Hematopoietic multipotent progenitor cell treated with erythropoietin and hydrocortisone succinate and interleukin-3 and kit ligand, for 17 days (in vitro differentiated cells): ENCODE measurements around the gene MLEC.
A peak's percentile ranks its signal among the peaks of the same experiment; 100 is the strongest.

Experiments used
- DNase-seq: peaks from one replicate; pipeline ENCODE4 v3.0.0-alpha.2; 2015; ENCODE audit warnings: low spot score

MLEC gene

GRCh38 chr12:120693848-120694247, 6.9 kb downstream of the MLEC start:
- no peak for DNase-seq

- no peak for DNase-seq
Measured at GRCh38 chr12:120696626-120697025, 9.7 kb downstream of the MLEC start.

GRCh38 chr12:120697344-120697743, 10.4 kb downstream of the MLEC start:
- DNase-seq, result no peak

GRCh38 chr12:120698665-120699064, 11.7 kb downstream of the MLEC start:
- no peak for DNase-seq

- no peak for DNase-seq
Measured at GRCh38 chr12:120699553-120699952, 12.6 kb downstream of the MLEC start.

GRCh38 chr12:120700886-120701285, 13.9 kb downstream of the MLEC start:
- DNase-seq, result no peak

- no peak for DNase-seq
Measured at GRCh38 chr12:120702637-120703036, 15.7 kb downstream of the MLEC start.

- DNase-seq, result no peak
Measured at GRCh38 chr12:120703311-120703942, 16.5 kb downstream of the MLEC start.

GRCh38 chr12:120705618-120706017, 18.7 kb downstream of the MLEC start:
- no peak for DNase-seq

- DNase-seq, result no peak
Measured at GRCh38 chr12:120706029-120706428, 19.1 kb downstream of the MLEC start.

- no peak for DNase-seq
Measured at GRCh38 chr12:120708651-120709050, 21.7 kb downstream of the MLEC start.

GRCh38 chr12:120710031-120710804, 23.3 kb downstream of the MLEC start, which contains the start of gene UNC119B:
UNC119B (plus strand) TSS chr12:120710458; CDS start chr12:120710475, 17 bp downstream.
- DNase-seq, result peak; percentile 65

- DNase-seq, result no peak
Measured at GRCh38 chr12:120710805-120711296, 23.9 kb downstream of the MLEC start.

GRCh38 chr12:120711411-120711810, 24.5 kb downstream of the MLEC start:
- DNase-seq, result no peak

GRCh38 chr12:120712610-120713009, 25.7 kb downstream of the MLEC start:
- DNase-seq, result no peak

GRCh38 chr12:120713861-120714482, 27.0 kb downstream of the MLEC start:
- peak; percentile 93 for DNase-seq

GRCh38 chr12:120718055-120718454, 31.1 kb downstream of the MLEC start:
- DNase-seq, result no peak

- peak; percentile 61 for DNase-seq
Measured at GRCh38 chr12:120719072-120719471, 32.1 kb downstream of the MLEC start.

- peak; percentile 79 for DNase-seq
Measured at GRCh38 chr12:120719496-120720233, 32.7 kb downstream of the MLEC start.

GRCh38 chr12:120720234-120720986, 33.5 kb downstream of the MLEC start:
- peak; percentile 90 for DNase-seq
